Parathyroid adenoma (tissue), 2 donors: ENCODE results near the gene BICD1.

ENCODE experiments used
- H2AFZ ChIP-seq: fragments of 300-600 bp; sonication (generic); one replicate; pipeline ENCODE4 v1.7.0; 2017; ENCODE audit warnings: antibody characterized with exemption, mild to moderate bottlenecking
- H3K27ac ChIP-seq: fragments of 300-600 bp; sonication (generic); one replicate; pipeline ENCODE4 v1.7.0; 2017
- H3K27me3 ChIP-seq: fragments of 300-600 bp; sonication (generic); one replicate; pipeline ENCODE4 v1.7.0; 2017; ENCODE audit warnings: low read length; ENCODE audit not compliant: control insufficient read depth, insufficient read depth
- H3K36me3 ChIP-seq: fragments of 300-600 bp; sonication (generic); one replicate; pipeline ENCODE4 v1.7.0; 2017; ENCODE audit warnings: low read length; ENCODE audit not compliant: control insufficient read depth, insufficient read depth
- H3K4me1 ChIP-seq: fragments of 300-600 bp; sonication (generic); one replicate; pipeline ENCODE4 v1.7.0; 2017; ENCODE audit warnings: control low read depth
- H3K4me2 ChIP-seq: fragments of 300-600 bp; sonication (generic); one replicate; pipeline ENCODE4 v1.7.0; 2017; ENCODE audit warnings: low read length
- H3K4me3 ChIP-seq: fragments of 300-600 bp; sonication (generic); one replicate; pipeline ENCODE4 v1.7.0; 2017; ENCODE audit warnings: low read depth, low read length
- H3K79me2 ChIP-seq: fragments of 300-600 bp; sonication (generic); one replicate; pipeline ENCODE4 v1.7.0; 2017; ENCODE audit warnings: control low read depth
- H3K9ac ChIP-seq: fragments of 300-600 bp; sonication (generic); one replicate; pipeline ENCODE4 v1.7.0; 2017; ENCODE audit warnings: mild to moderate bottlenecking
- H3K9me3 ChIP-seq: fragments of 300-600 bp; sonication (generic); one replicate; pipeline ENCODE4 v1.7.0; 2017; ENCODE audit warnings: low read length; ENCODE audit not compliant: control insufficient read depth
- CTCF ChIP-seq: fragments of 300-600 bp; sonication (generic); IDR thresholded peaks from one replicate; pipeline ENCODE4 v1.7.0; 2017; ENCODE audit warnings: antibody characterized with exemption, mild to moderate bottlenecking
- donor health status: primary hyperparathyroidism.

BICD1 gene

GRCh38 chr12:32281098-32281497, 174.5 kb downstream of the BICD1 start:
- TF ChIP-seq CTCF = no peak
- Histone ChIP-seq H3K79me2 (peaks cover 14% of the 10 kb centered on the region), H3K36me3 (no peaks in the 10 kb centered on the region), H3K27ac (no peak overlapping the region), H3K4me1 (peaks cover 2% of the 10 kb centered on the region), H3K4me3 (no peak overlapping the region), H3K9ac (no peak overlapping the region), H3K9me3 (no peaks in the 10 kb centered on the region), H3K4me2 (no peak overlapping the region), H3K27me3 (no peaks in the 10 kb centered on the region), H2AFZ (no peak overlapping the region)

- Histone ChIP-seq H3K4me1 (peaks cover 2% of the 10 kb centered on the region), H3K36me3 (no peaks in the 10 kb centered on the region), H3K4me3 (no peak overlapping the region), H2AFZ (no peak overlapping the region), H3K9me3 (no peaks in the 10 kb centered on the region), H3K79me2 (peaks cover 16% of the 10 kb centered on the region), H3K9ac (no peak overlapping the region), H3K27me3 (no peaks in the 10 kb centered on the region), H3K4me2 (no peak overlapping the region), H3K27ac (no peak overlapping the region)
- no peak for TF ChIP-seq CTCF
Observed at GRCh38 chr12:32284561-32284960, 177.9 kb downstream of the BICD1 start.

GRCh38 chr12:32285021-32285420, 178.4 kb downstream of the BICD1 start:
- TF ChIP-seq CTCF = no peak
- Histone ChIP-seq H3K4me3 (no peak overlapping the region), H3K9me3 (no peaks in the 10 kb centered on the region)

GRCh38 chr12:32285489-32285888, 178.8 kb downstream of the BICD1 start:
- H3K4me2 ChIP-seq = no peak overlapping the region
- TF ChIP-seq CTCF = no peak
- peaks cover 10% of the 10 kb centered on the region for H3K4me1 ChIP-seq
- H3K9me3 ChIP-seq = no peaks in the 10 kb centered on the region
- no peaks in the 10 kb centered on the region for H3K36me3 ChIP-seq
- no peaks in the 10 kb centered on the region for H3K27me3 ChIP-seq
- H3K4me3 ChIP-seq = no peak overlapping the region
- H2AFZ ChIP-seq = no peak overlapping the region
- H3K9ac ChIP-seq = no peak overlapping the region
- H3K79me2 ChIP-seq = peaks cover 16% of the 10 kb centered on the region
- H3K27ac ChIP-seq = no peak overlapping the region

More at GRCh38 chr12:32285021-32285420, 178.4 kb downstream of the BICD1 start:
- peaks cover 5% of the 10 kb centered on the region for H3K4me1 ChIP-seq
- no peak overlapping the region for H3K9ac ChIP-seq
- H3K4me2 ChIP-seq = no peak overlapping the region
- H3K27ac ChIP-seq = no peak overlapping the region
- H3K36me3 ChIP-seq = no peaks in the 10 kb centered on the region
- H2AFZ ChIP-seq = no peak overlapping the region
- peaks cover 16% of the 10 kb centered on the region for H3K79me2 ChIP-seq
- no peaks in the 10 kb centered on the region for H3K27me3 ChIP-seq

- Histone ChIP-seq H3K9ac (no peak overlapping the region), H3K4me2 (no peak overlapping the region), H3K9me3 (no peaks in the 10 kb centered on the region), H2AFZ (no peak overlapping the region), H3K27me3 (no peaks in the 10 kb centered on the region), H3K36me3 (no peaks in the 10 kb centered on the region), H3K4me3 (no peak overlapping the region), H3K27ac (no peak overlapping the region), H3K4me1 (peaks cover 8% of the 10 kb centered on the region), H3K79me2 (peaks cover 3% of the 10 kb centered on the region)
- no peak for TF ChIP-seq CTCF
Observed at GRCh38 chr12:32290411-32290810, 183.8 kb downstream of the BICD1 start.
